Lower leg skin (tissue), 4 donors: ENCODE measurements around the gene PAPLN. TPM values are rescaled to one million over a fixed set of nuclear protein-coding genes. Genes with fewer than 3 reads are reported as not detected.

Source experiments
- DNase-seq, 2 donors: peaks; one replicate each; pipeline ENCODE4 v3.0.0-alpha.2; 2019; ENCODE audit warnings: low spot score in 2 of 2
- H3K4me3 ChIP-seq: fragments of 200-600 bp; sonication (generic); 2 replicates; pipeline ENCODE4 v1.5.1; 2017; ENCODE audit warnings: mild to moderate bottlenecking, low read depth; ENCODE audit not compliant: poor library complexity, severe bottlenecking
- CTCF ChIP-seq, 3 donors: fragments of 450-650 bp; IDR thresholded peaks; one replicate each; pipeline ENCODE4 v1.5.1; 2016; ENCODE audit warnings: antibody characterized with exemption in 3 of 3, mild to moderate bottlenecking in 3 of 3, moderate library complexity in 2 of 3
- POLR2A ChIP-seq, 2 donors: fragments of 450-650 bp; IDR thresholded peaks; one replicate each; pipeline ENCODE4 v1.6.1; 2016 to 2017; ENCODE audit warnings: antibody characterized with exemption in 2 of 2, mild to moderate bottlenecking in 1 of 2, moderate library complexity in 1 of 2
- WGBS, 2 donors: methylation state at CpG; one replicate each; pipeline ENCODE4 v1.1.5; 2018; 5-methylcytosine and 5-hydroxymethylcytosine counted together
- intact Hi-C: fragments of 100-400 bp; cut with DNase I; formaldehyde crosslinking; loops from one replicate; pipeline ENCODE4 v1.15.0; 2023; ENCODE audit warnings: low total_unique reads
- total RNA-seq, 4 donors: library from RNA; depleted of rRNA; stranded (reverse); fragments of >200 nt; gene quantifications; one replicate each; pipeline ENCODE4 v1.1.0, GENCODE V29; 2016

Gene PAPLN
- total RNA-seq, 4 donors from 2014 or later, result 11.2 to 36.4 (median 22.6) TPM

GRCh38 chr14:73234029-73234428 lies 3.3 kb upstream of the PAPLN start:
- H3K4me3 ChIP-seq, result no peak overlapping the region
- intact Hi-C loops, result no loop called here
- no peak for DNase-seq
- 81% methylated on average over 5 of the region's 5 CpGs for WGBS, 2 donors
- TF ChIP-seq CTCF (IDR thresholded peaks at IDR 0.05) (no peak), POLR2A (IDR thresholded peaks at IDR 0.05) (no peak)

- peak in 1 of 2 donors; percentile 80 for DNase-seq
- no peak overlapping the region for H3K4me3 ChIP-seq
- 84 to 85% methylated on average over 11 of the region's 11 CpGs for WGBS, 2 donors
- TF ChIP-seq CTCF (IDR thresholded peaks at IDR 0.05) (no peak), POLR2A (IDR thresholded peaks at IDR 0.05) (no peak)
- intact Hi-C loops, result no loop called here
These were observed 2.5 kb upstream of the PAPLN start for GRCh38 chr14:73234586-73235394.

- peak in 1 of 2 donors; percentile 78 for DNase-seq
- no peak overlapping the region for H3K4me3 ChIP-seq
- intact Hi-C loops, result no loop called here
- 70 to 78% methylated on average over 6 of the region's 6 CpGs for WGBS, 2 donors
- TF ChIP-seq POLR2A (IDR thresholded peaks at IDR 0.05) (no peak), CTCF (IDR thresholded peaks at IDR 0.05) (no peak)
These were observed 1.7 kb upstream of the PAPLN start for GRCh38 chr14:73235531-73236155.

- intact Hi-C loops, result no loop called here
- 76 to 81% methylated on average over 11 of the region's 11 CpGs for WGBS, 2 donors
- TF ChIP-seq CTCF (IDR thresholded peaks at IDR 0.05), result no peak
These were observed 1.1 kb upstream of the PAPLN start for GRCh38 chr14:73236157-73236556.

GRCh38 chr14:73236752-73237218 lies 521 bp upstream of the PAPLN start:
- intact Hi-C loops, result no loop called here
- DNase-seq, result no peak
- WGBS, 2 donors, result 74 to 77% methylated on average over 6 of the region's 7 CpGs
- TF ChIP-seq POLR2A (IDR thresholded peaks at IDR 0.05), result no peak
- TF ChIP-seq CTCF (IDR thresholded peaks at IDR 0.05), result no peak
- no peak overlapping the region for H3K4me3 ChIP-seq

More at GRCh38 chr14:73236157-73236556, 1.1 kb upstream of the PAPLN start:
- no peak overlapping the region for H3K4me3 ChIP-seq
- DNase-seq, result peak in 1 of 2 donors; percentile 80
